NCI-H1092 (cell line): ENCODE data around the gene HOXD11.

ENCODE experiments used
- DNase-seq: peaks from one replicate; lab custom pipeline; 2025; lab: John Stamatoyannopoulos, UW

Gene HOXD11

DNA sequence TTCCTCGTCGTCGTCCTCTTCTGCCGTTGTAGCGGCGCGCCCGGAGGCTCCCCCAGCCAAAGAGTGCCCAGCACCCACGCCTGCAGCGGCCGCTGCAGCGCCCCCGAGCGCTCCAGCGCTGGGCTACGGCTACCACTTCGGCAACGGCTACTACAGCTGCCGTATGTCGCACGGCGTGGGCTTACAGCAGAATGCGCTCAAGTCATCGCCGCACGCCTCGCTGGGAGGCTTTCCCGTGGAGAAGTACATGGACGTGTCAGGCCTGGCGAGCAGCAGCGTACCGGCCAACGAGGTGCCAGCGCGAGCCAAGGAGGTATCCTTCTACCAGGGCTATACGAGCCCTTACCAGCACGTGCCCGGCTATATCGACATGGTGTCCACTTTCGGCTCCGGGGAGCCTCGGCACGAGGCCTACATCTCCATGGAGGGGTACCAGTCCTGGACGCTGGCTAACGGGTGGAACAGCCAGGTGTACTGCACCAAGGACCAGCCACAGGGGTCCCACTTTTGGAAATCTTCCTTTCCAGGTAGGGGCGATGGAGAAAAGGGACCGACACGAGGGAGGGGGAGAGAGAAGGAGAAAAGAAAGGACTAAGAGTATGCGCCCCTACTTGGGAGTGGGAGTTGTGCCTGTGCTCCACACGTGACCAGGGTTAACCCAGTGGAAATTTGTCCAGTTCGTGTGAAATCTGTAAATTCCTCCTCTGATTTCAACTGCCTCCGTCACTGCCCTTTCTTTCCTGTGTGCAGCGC, 13.8 kb upstream of the HOXD11 start:
- DNase-seq, result no peak

DNA sequence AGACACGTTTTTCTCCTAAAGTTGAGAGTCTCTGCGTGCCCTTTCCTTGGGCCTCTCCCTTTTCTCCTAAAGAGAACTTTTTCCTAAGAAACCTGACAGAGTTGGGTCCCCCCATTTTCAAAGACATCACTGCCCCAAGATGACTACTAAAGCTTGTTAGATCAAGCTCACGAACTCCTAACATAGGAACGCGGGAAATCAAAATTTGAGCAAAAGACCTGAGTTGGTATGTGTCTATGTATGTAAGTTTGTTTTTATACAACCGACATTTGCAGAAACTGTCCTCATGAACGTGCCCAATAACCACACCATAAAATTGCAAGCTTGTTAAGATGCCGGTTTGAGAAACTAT, 13.2 kb upstream of the HOXD11 start:
- DNase-seq, result no peak

DNA sequence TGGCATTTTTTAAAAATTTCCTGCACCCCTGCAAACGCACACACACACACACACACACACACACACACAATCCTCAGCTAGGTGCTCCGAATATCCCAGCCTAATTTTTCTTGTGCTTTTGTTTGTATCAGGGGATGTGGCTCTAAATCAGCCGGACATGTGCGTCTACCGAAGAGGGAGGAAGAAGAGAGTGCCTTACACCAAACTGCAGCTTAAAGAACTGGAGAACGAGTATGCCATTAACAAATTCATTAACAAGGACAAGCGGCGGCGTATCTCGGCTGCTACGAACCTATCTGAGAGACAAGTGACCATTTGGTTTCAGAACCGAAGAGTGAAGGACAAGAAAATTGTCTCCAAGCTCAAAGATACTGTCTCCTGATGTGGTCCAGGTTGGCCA, 12.7 kb upstream of the HOXD11 start:
- no peak for DNase-seq

GRCh38 chr2:176095421-176095820, 11.7 kb upstream of the HOXD11 start:
- DNase-seq, result no peak

DNA sequence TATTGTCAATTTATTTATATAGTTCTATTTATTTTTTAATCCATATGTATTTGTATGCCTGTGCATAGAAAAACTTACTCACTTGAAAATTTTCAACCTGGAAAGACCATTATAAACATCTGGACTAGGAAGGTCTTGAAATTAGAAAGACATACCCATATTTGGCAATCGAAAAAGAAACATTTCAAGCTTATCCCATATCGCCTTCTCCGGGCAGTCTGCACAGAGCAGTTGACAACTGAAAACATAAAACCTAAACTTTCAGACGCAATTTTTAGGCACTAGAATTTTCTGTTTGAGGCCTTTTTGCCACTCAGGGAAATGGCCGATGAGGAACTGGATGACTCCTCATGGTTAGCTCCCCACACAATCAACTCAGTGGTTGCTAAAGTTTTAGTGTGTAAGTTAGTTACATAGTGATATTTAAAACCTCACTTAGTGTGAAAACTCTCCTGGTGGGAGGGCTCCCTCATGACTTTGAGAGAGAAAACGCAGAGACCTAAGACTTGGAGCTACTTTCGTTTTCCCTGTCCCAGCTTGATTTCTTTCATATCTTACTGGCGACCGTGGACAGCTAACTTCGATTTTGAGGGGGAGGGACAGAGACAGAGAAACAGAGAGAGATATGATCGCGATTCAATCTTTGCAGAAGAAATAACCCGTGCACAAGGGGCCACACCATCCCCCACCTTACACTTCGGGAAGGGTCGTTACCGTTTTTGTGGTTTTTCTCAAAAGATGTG, 10.7 kb upstream of the HOXD11 start:
- DNase-seq, result no peak

- peak; percentile 62 for DNase-seq
These were observed 9.9 kb upstream of the HOXD11 start for GRCh38 chr2:176096986-176097819.

DNA sequence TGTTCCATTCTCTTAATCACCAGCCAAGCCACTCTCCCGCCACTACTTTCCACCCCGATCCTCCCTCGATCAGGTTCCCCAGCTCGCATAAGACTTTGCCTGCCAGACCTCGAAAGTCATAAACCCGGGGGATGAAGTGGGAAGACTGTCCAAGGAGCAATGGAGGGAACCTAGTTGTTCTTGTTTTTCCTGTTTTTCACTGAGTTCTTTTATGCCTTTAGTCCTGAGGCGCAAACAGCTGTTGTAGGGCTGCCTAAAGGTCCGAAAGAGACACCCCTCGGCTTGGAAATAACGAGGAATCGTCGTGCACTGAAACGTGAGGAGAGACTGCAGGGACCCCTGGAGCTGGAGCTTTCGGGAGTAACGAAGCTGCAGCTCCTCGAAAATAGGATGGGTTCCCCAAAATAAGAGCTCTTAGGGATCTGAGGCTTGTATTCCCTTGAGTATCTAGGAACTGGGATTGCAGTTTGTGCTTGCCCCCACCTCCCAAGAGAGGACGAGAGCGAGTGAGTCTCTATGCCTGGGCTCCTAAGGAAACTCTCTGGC, 9.2 kb upstream of the HOXD11 start:
- no peak for DNase-seq

DNA sequence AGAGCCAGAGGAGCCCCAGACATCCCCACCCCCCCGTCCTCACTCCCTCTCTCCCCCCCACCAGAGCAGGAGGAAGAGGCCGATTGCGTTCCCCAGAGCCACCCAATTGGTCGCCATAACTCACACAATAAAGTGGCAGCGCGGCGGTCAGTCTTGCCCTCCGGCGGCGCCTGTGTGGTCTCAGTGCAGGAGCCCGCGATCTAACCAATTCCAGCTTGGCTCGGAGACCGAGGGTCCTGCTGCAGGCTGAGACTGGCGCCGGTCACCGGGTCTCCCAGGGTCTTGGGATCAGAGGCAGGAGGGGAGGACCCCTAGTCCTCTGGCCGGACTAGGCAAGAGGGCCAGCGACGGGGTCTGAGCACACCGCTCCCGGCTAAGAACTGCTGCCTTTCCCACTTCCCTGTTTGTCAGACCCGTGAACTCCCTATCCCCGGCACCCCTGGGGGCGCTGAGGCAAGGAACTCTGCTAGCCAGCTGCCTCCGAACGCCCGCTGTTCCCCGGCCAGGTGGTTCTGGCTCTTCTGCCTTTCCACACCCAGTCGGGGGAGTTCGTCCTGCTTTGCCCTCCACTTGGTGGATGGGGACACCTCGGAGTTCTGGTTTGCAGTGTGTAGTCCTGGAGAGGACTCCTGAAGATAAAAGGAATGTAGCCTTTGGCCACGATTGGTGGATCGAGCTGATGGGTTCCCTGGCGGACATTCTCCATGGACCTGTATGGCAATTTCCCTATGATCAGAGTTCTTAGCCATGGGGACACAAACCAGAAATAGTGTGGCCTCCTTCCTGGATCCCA, 8.5 kb upstream of the HOXD11 start:
- DNase-seq, result no peak

DNA sequence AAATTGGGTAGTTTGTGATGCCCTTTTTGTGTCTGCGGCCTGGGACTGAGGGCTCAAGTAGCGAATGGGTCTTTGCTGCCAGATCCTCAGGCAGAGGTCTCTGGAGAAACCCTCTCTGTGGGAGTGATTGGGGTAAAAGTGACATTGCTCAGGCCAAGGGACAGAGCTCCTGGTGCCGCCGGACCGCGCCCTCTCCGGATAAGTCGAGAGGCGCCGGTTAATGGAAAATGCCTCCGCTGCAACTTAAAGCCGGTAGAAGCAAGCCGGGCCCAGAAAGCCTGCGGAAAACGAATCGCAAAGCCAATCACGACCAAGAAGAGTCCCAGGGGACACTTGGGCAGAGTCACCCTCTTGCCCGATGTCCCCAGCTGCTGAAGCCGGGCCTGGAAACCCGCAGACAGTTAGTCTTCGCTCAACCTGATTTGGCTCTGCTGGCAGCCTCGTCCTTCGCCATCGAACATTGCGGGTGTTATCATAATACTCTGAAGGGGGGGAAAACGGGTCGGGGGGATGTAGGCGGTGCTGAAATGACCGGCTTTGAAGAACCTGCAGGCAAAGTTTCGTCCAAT, 7.8 kb upstream of the HOXD11 start:
- no peak for DNase-seq

- DNase-seq, result no peak
These were observed 7.1 kb upstream of the HOXD11 start, which contains the start of gene HOXD12 for GRCh38 chr2:176099728-176100546. TSS of gene HOXD12 (plus strand) at chr2:176099795. CDS start at chr2:176099802, 7 bp downstream.

DNA sequence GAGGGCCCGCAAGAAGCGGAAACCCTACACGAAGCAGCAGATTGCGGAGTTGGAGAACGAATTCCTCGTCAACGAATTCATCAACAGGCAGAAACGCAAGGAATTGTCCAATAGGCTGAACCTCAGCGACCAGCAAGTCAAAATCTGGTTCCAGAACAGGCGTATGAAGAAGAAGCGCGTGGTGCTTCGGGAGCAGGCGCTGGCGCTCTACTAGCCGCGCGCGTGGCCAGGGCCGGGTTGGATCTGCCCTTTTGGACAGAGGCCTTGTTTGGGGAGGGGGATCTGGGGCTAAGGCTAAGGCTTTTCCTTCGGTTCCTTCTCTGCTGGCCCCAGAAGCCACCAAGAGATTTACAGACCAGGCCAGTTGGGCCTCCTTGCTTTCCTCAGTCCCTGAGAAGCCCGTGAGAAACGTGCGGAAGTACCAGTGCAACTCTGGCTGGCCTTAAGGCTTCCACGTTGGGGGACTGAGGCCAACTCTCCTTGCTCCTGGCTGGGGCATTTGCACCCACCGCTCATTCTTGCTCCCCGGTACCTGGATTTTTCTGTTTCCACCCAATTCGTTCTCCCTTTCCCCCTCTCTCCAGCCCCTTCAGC, 6.4 kb upstream of the HOXD11 start:
- no peak for DNase-seq

- DNase-seq, result no peak
These were observed 5.8 kb upstream of the HOXD11 start for GRCh38 chr2:176101216-176101830.

DNA sequence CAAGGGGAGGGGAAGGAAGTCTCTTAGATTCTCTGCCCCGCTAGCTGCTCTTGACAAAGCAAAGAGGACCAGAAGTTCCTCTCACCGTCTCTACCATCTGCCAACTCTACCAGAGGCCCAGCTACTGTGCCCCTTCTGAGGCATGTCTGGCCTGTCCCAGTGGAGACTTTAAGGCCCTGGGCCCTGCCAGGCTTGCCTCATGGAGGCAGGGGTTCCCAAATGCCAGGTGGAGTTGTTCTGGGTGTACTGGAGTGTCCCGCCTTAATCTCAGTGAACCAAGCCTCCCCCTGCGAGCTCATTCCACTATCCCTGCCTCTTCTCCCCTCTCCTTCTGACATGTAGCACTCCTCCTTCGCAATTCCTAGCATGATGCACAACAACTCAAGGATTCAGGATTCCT, 5.2 kb upstream of the HOXD11 start:
- no peak for DNase-seq

GRCh38 chr2:176102309-176102866, 4.7 kb upstream of the HOXD11 start:
- no peak for DNase-seq

DNA sequence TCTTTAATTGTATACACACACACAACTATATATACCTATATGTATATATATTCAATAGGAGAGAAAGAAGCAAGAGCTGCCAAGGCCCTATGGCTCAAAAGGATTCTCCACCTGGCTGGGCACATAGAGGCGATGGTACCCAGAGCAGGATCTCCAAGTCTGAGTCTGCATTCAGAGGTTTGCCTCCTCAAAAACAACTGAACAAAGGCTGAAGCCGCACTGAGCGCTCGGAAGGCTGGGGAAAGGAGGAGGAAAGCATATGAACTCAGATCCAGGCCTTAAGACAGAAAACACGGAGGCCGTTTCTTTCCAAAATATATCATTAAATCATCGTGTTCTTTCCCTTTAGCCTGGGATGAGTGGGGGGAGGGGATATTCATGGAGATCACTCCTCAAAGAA, 3.9 kb upstream of the HOXD11 start:
- no peak for DNase-seq

- DNase-seq, result no peak
These were observed 3.3 kb upstream of the HOXD11 start for GRCh38 chr2:176103742-176104315.

DNA sequence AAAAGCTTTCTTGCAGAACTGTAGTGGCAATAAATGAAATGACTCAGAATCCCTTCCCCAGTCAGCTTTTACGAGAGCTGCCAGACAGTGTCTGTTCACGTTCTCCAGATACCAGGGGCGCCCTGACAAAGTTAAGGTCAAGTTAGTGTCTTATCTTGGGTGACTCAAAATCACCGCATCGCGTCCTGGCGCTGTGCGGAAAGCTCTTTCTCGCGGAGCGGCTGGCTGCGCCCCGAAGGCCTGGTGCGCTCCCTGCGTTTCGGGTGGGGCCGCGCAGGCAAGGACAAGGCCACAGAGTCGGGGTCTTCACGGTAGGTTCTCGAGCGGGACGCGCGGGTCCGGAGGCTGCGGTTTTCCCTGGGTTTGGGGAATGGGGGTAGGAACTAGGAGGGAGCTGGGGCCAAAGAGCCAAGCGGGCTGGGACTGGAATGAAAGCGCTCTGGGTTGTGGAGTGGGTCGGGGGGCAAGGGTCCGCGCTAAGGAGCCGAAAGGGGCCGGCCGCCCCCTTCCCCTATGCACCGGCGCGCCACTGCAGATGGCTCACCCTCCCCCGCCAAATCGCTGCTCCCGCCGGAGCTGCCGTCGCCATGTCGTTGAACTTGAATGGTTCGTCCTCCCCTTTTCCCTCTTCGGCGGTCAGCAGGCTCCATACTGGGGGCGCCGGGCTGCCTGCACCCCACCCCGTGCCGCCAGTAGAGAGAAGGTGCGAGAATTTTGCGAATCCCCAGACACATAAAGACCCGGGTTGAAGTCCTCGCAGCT, 2.6 kb upstream of the HOXD11 start:
- no peak for DNase-seq
